ENCODE data around the gene ITGA1.

GRCh38 chr5:52943285-52943684 lies 155.6 kb downstream of the ITGA1 start:
- TF ChIP-seq POLR2A (IDR thresholded peaks at IDR 0.05), result no peak
- TF ChIP-seq CTCF (IDR thresholded peaks at IDR 0.05), result no peak
- no peak for TF ChIP-seq POLR2AphosphoS5 (IDR thresholded peaks at IDR 0.05; ENCODE audit: insufficient read depth in 1 of 2, low read depth in 1 of 2)

All from vagina (tissue), 2 donors.